Loucy (cell line): ENCODE data around the gene CDH4.

Experiments used
- EZH2phosphoT487 ChIP-seq: fragments of 200-600 bp; IDR thresholded peaks from 2 replicates; pipeline ENCODE4 v1.6.1; 2018; ENCODE audit warnings: antibody characterized with exemption, mild to moderate bottlenecking, moderate library complexity, borderline replicate concordance
- TF ChIP-seq, protein P1 (sequence below): fragments of 200-600 bp; sonication (generic); conservative IDR thresholded peaks from 2 replicates; pipeline ENCODE4 v1.5.1; 2014; ENCODE audit warnings: mild to moderate bottlenecking, antibody characterized with exemption, low read length

DNA sequence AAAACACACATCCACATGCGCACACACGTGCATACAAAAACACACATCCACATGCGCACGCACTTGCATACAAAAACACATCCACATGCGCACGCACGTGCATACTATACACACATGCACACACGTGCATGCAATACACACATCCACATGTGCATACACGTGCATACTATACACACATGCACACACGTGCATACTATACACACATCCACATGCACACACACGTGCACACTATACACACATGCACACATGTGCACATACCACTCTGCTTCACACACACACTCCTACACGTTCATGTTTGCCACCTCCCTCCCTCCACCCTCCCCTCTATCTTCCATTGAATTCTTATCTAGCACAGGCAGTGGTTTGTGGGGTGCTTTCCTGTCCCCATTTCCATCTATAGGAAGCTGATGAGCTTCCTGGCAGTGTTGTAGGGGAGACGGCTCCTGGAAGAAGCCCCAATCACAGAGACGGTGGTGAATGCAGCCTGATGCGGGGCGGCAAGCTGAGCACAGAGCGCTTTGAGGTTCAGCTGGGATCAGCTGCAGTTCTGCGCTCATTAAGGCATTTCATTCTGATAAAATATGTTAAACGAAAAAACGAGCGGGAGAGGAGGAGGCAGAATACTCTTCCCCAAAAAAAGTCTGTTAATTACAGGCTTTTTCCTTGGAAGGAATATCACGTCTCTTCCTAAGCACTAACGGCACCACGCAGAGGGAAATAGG, 525.9 kb downstream of the CDH4 start:
- TF ChIP-seq, protein P1, sequence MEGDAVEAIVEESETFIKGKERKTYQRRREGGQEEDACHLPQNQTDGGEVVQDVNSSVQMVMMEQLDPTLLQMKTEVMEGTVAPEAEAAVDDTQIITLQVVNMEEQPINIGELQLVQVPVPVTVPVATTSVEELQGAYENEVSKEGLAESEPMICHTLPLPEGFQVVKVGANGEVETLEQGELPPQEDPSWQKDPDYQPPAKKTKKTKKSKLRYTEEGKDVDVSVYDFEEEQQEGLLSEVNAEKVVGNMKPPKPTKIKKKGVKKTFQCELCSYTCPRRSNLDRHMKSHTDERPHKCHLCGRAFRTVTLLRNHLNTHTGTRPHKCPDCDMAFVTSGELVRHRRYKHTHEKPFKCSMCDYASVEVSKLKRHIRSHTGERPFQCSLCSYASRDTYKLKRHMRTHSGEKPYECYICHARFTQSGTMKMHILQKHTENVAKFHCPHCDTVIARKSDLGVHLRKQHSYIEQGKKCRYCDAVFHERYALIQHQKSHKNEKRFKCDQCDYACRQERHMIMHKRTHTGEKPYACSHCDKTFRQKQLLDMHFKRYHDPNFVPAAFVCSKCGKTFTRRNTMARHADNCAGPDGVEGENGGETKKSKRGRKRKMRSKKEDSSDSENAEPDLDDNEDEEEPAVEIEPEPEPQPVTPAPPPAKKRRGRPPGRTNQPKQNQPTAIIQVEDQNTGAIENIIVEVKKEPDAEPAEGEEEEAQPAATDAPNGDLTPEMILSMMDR = no peak
- TF ChIP-seq EZH2phosphoT487 = no peak
